ENCODE measurements around the gene PREB. TPM values are rescaled to one million over a fixed set of nuclear protein-coding genes. Genes with fewer than 3 reads are reported as not detected.

The PREB gene
- total and polyA plus RNA-seq, 2 of the 13 experiments (the other 11 are each of a cell fraction or from before 2014, with no cell fraction given): 112 to 192 TPM

DNA sequence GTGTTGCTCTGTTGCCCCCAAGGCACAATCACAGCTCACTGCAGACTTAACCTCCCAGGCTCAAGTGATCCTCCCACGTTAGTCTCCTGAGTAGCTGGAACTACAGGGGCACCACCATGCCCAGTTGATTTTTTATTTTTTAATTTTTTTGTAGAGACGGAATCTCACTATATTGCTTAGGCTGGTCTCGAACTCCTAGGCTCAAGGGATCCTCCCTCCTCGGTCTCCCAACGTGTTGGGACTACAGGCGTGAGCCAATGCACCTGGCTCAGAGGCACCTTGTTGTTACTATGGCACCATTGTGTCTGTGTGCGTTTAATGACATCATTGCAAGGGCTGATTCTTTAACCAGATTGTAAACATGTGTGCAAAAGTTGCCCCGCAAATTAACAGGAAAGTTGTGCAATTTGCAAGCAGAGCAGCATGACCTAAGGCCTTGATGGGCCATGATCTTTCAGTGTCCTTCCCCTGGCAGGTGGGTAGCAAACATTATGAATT, 37.0 kb upstream of the PREB start (continued):
- TF ChIP-seq ZNF263 (CRISPR knock-in tag; IDR thresholded peaks at IDR 0.05) (peak; percentile 58; the same call in 1 of the 2 replicates), ZMYM2 (CRISPR knock-in tag; IDR thresholded peaks at IDR 0.05) (peak; percentile 97), JARID2 (CRISPR knock-in tag; IDR thresholded peaks at IDR 0.05; ENCODE audit: insufficient replicate concordance) (no peak), ERF (CRISPR knock-in tag; IDR thresholded peaks at IDR 0.05) (peak; percentile 97), ZNF121 (CRISPR knock-in tag; IDR thresholded peaks at IDR 0.05) (peak; percentile 80), ZSCAN21 (CRISPR knock-in tag; IDR thresholded peaks at IDR 0.05; ENCODE audit: borderline replicate concordance) (peak; percentile 63; the same call in 1 of the 2 replicates), ZNF567 (CRISPR knock-in tag; IDR thresholded peaks at IDR 0.05; ENCODE audit: borderline replicate concordance) (no peak), ZNF207 (IDR thresholded peaks at IDR 0.05; ENCODE audit: borderline replicate concordance) (no peak), RCOR2 (CRISPR knock-in tag; IDR thresholded peaks at IDR 0.05) (peak; percentile 97), SNAPC2 (CRISPR knock-in tag; IDR thresholded peaks at IDR 0.05) (0 out of 2 replicates have a peak, but pooled peaks have one; percentile 50), SALL2 (CRISPR knock-in tag; IDR thresholded peaks at IDR 0.05) (peak; percentile 81; the same call in 1 of the 2 replicates), TEAD2 (CRISPR knock-in tag; IDR thresholded peaks at IDR 0.05) (no peak), HDAC6 (IDR thresholded peaks at IDR 0.05; ENCODE audit: low read depth, low read length) (no peak), ZNF253 (CRISPR knock-in tag; IDR thresholded peaks at IDR 0.05; ENCODE audit: borderline replicate concordance) (no peak), HES4 (CRISPR knock-in tag; IDR thresholded peaks at IDR 0.05; ENCODE audit: borderline replicate concordance) (no peak), ARHGAP35 (CRISPR knock-in tag; IDR thresholded peaks at IDR 0.05; ENCODE audit: borderline replicate concordance) (no peak), NFYC (CRISPR knock-in tag; IDR thresholded peaks at IDR 0.05) (no peak; the same call in 1 of the 2 replicates)
- TF ChIP-seq, protein P1, sequence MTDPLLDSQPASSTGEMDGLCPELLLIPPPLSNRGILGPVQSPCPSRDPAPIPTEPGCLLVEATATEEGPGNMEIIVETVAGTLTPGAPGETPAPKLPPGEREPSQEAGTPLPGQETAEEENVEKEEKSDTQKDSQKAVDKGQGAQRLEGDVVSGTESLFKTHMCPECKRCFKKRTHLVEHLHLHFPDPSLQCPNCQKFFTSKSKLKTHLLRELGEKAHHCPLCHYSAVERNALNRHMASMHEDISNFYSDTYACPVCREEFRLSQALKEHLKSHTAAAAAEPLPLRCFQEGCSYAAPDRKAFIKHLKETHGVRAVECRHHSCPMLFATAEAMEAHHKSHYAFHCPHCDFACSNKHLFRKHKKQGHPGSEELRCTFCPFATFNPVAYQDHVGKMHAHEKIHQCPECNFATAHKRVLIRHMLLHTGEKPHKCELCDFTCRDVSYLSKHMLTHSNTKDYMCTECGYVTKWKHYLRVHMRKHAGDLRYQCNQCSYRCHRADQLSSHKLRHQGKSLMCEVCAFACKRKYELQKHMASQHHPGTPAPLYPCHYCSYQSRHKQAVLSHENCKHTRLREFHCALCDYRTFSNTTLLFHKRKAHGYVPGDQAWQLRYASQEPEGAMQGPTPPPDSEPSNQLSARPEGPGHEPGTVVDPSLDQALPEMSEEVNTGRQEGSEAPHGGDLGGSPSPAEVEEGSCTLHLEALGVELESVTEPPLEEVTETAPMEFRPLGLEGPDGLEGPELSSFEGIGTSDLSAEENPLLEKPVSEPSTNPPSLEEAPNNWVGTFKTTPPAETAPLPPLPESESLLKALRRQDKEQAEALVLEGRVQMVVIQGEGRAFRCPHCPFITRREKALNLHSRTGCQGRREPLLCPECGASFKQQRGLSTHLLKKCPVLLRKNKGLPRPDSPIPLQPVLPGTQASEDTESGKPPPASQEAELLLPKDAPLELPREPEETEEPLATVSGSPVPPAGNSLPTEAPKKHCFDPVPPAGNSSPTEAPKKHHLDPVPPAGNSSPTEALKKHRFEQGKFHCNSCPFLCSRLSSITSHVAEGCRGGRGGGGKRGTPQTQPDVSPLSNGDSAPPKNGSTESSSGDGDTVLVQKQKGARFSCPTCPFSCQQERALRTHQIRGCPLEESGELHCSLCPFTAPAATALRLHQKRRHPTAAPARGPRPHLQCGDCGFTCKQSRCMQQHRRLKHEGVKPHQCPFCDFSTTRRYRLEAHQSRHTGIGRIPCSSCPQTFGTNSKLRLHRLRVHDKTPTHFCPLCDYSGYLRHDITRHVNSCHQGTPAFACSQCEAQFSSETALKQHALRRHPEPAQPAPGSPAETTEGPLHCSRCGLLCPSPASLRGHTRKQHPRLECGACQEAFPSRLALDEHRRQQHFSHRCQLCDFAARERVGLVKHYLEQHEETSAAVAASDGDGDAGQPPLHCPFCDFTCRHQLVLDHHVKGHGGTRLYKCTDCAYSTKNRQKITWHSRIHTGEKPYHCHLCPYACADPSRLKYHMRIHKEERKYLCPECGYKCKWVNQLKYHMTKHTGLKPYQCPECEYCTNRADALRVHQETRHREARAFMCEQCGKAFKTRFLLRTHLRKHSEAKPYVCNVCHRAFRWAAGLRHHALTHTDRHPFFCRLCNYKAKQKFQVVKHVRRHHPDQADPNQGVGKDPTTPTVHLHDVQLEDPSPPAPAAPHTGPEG (CRISPR knock-in tag; IDR thresholded peaks at IDR 0.05): no peak
- TF ChIP-seq, protein P2, sequence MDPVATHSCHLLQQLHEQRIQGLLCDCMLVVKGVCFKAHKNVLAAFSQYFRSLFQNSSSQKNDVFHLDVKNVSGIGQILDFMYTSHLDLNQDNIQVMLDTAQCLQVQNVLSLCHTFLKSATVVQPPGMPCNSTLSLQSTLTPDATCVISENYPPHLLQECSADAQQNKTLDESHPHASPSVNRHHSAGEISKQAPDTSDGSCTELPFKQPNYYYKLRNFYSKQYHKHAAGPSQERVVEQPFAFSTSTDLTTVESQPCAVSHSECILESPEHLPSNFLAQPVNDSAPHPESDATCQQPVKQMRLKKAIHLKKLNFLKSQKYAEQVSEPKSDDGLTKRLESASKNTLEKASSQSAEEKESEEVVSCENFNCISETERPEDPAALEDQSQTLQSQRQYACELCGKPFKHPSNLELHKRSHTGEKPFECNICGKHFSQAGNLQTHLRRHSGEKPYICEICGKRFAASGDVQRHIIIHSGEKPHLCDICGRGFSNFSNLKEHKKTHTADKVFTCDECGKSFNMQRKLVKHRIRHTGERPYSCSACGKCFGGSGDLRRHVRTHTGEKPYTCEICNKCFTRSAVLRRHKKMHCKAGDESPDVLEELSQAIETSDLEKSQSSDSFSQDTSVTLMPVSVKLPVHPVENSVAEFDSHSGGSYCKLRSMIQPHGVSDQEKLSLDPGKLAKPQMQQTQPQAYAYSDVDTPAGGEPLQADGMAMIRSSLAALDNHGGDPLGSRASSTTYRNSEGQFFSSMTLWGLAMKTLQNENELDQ (CRISPR knock-in tag; IDR thresholded peaks at IDR 0.05; ENCODE audit: borderline replicate concordance): 0 out of 2 replicates have a peak, but pooled peaks have one; percentile 78
- TF ChIP-seq, protein P3, sequence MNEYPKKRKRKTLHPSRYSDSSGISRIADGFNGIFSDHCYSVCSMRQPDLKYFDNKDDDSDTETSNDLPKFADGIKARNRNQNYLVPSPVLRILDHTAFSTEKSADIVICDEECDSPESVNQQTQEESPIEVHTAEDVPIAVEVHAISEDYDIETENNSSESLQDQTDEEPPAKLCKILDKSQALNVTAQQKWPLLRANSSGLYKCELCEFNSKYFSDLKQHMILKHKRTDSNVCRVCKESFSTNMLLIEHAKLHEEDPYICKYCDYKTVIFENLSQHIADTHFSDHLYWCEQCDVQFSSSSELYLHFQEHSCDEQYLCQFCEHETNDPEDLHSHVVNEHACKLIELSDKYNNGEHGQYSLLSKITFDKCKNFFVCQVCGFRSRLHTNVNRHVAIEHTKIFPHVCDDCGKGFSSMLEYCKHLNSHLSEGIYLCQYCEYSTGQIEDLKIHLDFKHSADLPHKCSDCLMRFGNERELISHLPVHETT (CRISPR knock-in tag; conservative IDR thresholded peaks at IDR 0.05): 0 out of 2 replicates have a peak, but pooled peaks have one; percentile 28
- TF ChIP-seq, protein P4, sequence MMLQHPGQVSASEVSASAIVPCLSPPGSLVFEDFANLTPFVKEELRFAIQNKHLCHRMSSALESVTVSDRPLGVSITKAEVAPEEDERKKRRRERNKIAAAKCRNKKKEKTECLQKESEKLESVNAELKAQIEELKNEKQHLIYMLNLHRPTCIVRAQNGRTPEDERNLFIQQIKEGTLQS (CRISPR knock-in tag; IDR thresholded peaks at IDR 0.05): peak; percentile 76

Data from HepG2 (cell line).